ENCODE data around the gene ELK3. TPM values are rescaled to one million over a fixed set of nuclear protein-coding genes. Genes with fewer than 3 reads are reported as not detected.

ELK3 gene
- total RNA-seq, 3 donors from 2014 or later (not counting 1 experiment from before 2014, with no cell fraction given): 17.8 to 28.8 (median 20.9) TPM

GRCh38 chr12:96156211-96156610 lies 38.0 kb upstream of the ELK3 start:
- no peak for TF ChIP-seq CTCF (IDR thresholded peaks at IDR 0.05)
- Mint-ChIP-seq H3K36me3 (no peaks in the 10 kb centered on the region), H3K4me3 (no peak overlapping the region), H3K9me3 (no peaks in the 10 kb centered on the region), H3K27ac (no peak overlapping the region), H3K27me3 (ENCODE audit: low read depth in 2 of 2) (peaks cover 0 to 5% of the 10 kb centered on the region in 2 donors), H3K4me1 (no peaks in the 10 kb centered on the region)
- H3K27me3 ChIP-seq (ENCODE audit: control insufficient read depth, insufficient read depth, low read length): no peaks in the 10 kb centered on the region
- no peak overlapping the region for H3K4me3 ChIP-seq (ENCODE audit: low read length)
- no peak overlapping the region for H3K27ac ChIP-seq (ENCODE audit: low read length)
- H3K4me1 ChIP-seq (ENCODE audit: control insufficient read depth, insufficient read depth, low read length): no peaks in the 10 kb centered on the region
- H3K9me3 ChIP-seq (ENCODE audit: control insufficient read depth, insufficient read depth, low read length): no peaks in the 10 kb centered on the region
- DNase-seq (no peak), ATAC-seq (no peak)
- intact Hi-C loops (cut with micrococcal nuclease): no loop called here
- no peaks in the 10 kb centered on the region for H3K36me3 ChIP-seq (ENCODE audit: control insufficient read depth, insufficient read depth, low read length)
- WGBS (ENCODE audit: insufficient coverage): 94% methylated on average over 2 of the region's 3 CpGs

DNA sequence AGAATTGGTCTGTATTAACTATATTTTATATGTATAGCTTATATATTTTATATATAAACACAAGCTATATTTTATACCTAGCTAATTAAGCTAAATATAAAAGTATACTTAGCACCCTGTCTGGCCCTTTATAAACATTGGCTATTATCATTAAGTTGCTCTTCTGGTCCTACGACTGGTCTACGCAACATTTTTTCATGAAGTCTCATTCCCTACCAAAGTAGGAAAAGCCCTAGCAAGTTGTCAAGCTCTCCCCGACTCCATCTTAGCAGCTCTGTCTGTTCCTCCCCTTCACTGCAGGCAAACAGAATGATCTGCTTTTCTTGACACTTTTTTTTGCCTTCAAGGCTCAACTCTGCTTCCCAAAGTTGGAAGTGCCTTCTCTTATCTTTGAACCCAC lies 36.7 kb upstream of the ELK3 start:
- H3K4me3 ChIP-seq (ENCODE audit: low read length): no peak overlapping the region
- no peaks in the 10 kb centered on the region for H3K36me3 ChIP-seq (ENCODE audit: control insufficient read depth, insufficient read depth, low read length)
- no peaks in the 10 kb centered on the region for H3K9me3 Mint-ChIP-seq
- WGBS (ENCODE audit: insufficient coverage): 96% methylated on average over 3 of the region's 3 CpGs
- no peaks in the 10 kb centered on the region for H3K9me3 ChIP-seq (ENCODE audit: control insufficient read depth, insufficient read depth, low read length)
- intact Hi-C loops (cut with micrococcal nuclease): no loop called here
- H3K27me3 Mint-ChIP-seq (ENCODE audit: low read depth in 2 of 2): peaks cover 0 to 5% of the 10 kb centered on the region in 2 donors
- H3K27ac Mint-ChIP-seq: no peak overlapping the region
- TF ChIP-seq CTCF (IDR thresholded peaks at IDR 0.05): no peak
- H3K27ac ChIP-seq (ENCODE audit: low read length): no peak overlapping the region
- no peaks in the 10 kb centered on the region for H3K36me3 Mint-ChIP-seq
- no peak overlapping the region for H3K4me3 Mint-ChIP-seq
- DNase-seq: no peak
- H3K4me1 Mint-ChIP-seq: no peaks in the 10 kb centered on the region
- H3K27me3 ChIP-seq (ENCODE audit: control insufficient read depth, insufficient read depth, low read length): no peaks in the 10 kb centered on the region
- ATAC-seq: no peak
- no peaks in the 10 kb centered on the region for H3K4me1 ChIP-seq (ENCODE audit: control insufficient read depth, insufficient read depth, low read length)

- Histone ChIP-seq H3K36me3 (ENCODE audit: control insufficient read depth, insufficient read depth, low read length) (no peaks in the 10 kb centered on the region), H3K27ac (ENCODE audit: low read length) (no peak overlapping the region), H3K4me1 (ENCODE audit: control insufficient read depth, insufficient read depth, low read length) (no peaks in the 10 kb centered on the region), H3K4me3 (ENCODE audit: low read length) (no peak overlapping the region), H3K9me3 (ENCODE audit: control insufficient read depth, insufficient read depth, low read length) (no peaks in the 10 kb centered on the region), H3K27me3 (ENCODE audit: control insufficient read depth, insufficient read depth, low read length) (no peaks in the 10 kb centered on the region)
- ATAC-seq (no peak), DNase-seq (no peak)
- intact Hi-C loops (cut with micrococcal nuclease): no loop called here
- H3K9me3 Mint-ChIP-seq: no peaks in the 10 kb centered on the region
- no peaks in the 10 kb centered on the region for H3K4me1 Mint-ChIP-seq
- H3K27ac Mint-ChIP-seq: no peak overlapping the region
- H3K36me3 Mint-ChIP-seq: no peaks in the 10 kb centered on the region
- no peak overlapping the region for H3K4me3 Mint-ChIP-seq
- TF ChIP-seq CTCF (IDR thresholded peaks at IDR 0.05): no peak
- 93% methylated on average over 13 of the region's 14 CpGs for WGBS (ENCODE audit: insufficient coverage)
- H3K27me3 Mint-ChIP-seq (ENCODE audit: low read depth in 2 of 2): peaks cover 2 to 5% of the 10 kb centered on the region in 2 donors
Measured at GRCh38 chr12:96164951-96165811, 29.0 kb upstream of the ELK3 start.

Measured in natural killer cell (primary cell).